Loucy (cell line): ENCODE measurements around the gene MBD3L2B.

Source experiments
- H2AFZ ChIP-seq: fragments of 200-600 bp; sonication (generic); 2 replicates; pipeline ENCODE4 v1.6.0; 2016; ENCODE audit warnings: antibody characterized with exemption, mild to moderate bottlenecking, low read length, moderate library complexity
- H3F3A ChIP-seq: fragments of 200-600 bp; 2 replicates; pipeline ENCODE4 v1.6.0; 2016; ENCODE audit warnings: antibody characterized with exemption, low read depth, mild to moderate bottlenecking
- H3K27me3 ChIP-seq: fragments of 200-600 bp; sonication (generic); 2 replicates; pipeline ENCODE4 v1.6.1; 2014; ENCODE audit warnings: low read length, mild to moderate bottlenecking; ENCODE audit not compliant: insufficient read depth, poor library complexity, severe bottlenecking
- H3K36me3 ChIP-seq: fragments of 200-600 bp; sonication (generic); 2 replicates; pipeline ENCODE4 v1.6.1; 2016; ENCODE audit warnings: low read length; ENCODE audit not compliant: insufficient read depth
- H3K4me1 ChIP-seq: fragments of 200-600 bp; sonication (generic); 2 replicates; pipeline ENCODE4 v1.5.1; 2014; ENCODE audit warnings: low read length, mild to moderate bottlenecking; ENCODE audit not compliant: insufficient read depth, poor library complexity, severe bottlenecking
- H3K4me2 ChIP-seq: fragments of 200-600 bp; sonication (generic); 2 replicates; pipeline ENCODE4 v1.6.0; 2014; ENCODE audit warnings: antibody characterized with exemption, low read length, low read depth, mild to moderate bottlenecking; ENCODE audit not compliant: poor library complexity, severe bottlenecking
- H3K4me3 ChIP-seq: fragments of 200-600 bp; sonication (generic); 2 replicates; pipeline ENCODE4 v1.5.1; 2014; ENCODE audit warnings: low read length, mild to moderate bottlenecking, mixed read lengths; ENCODE audit not compliant: poor library complexity, severe bottlenecking
- H3K79me2 ChIP-seq: fragments of 200-600 bp; sonication (generic); 2 replicates; pipeline ENCODE4 v1.6.1; 2014; ENCODE audit warnings: low read length; ENCODE audit not compliant: insufficient read depth
- H3K9ac ChIP-seq: fragments of 200-600 bp; sonication (generic); 2 replicates; pipeline ENCODE4 v1.6.0; 2014; ENCODE audit warnings: mild to moderate bottlenecking, low read depth, low read length, moderate library complexity; ENCODE audit not compliant: poor library complexity, severe bottlenecking
- H3K9me2 ChIP-seq: fragments of 200-600 bp; sonication (generic); replicated peaks from 2 replicates; pipeline ENCODE4 v1.6.1; 2016; ENCODE audit warnings: low read depth, low read length, mixed read lengths
- H3K9me3 ChIP-seq: fragments of 200-600 bp; sonication (generic); 2 replicates; pipeline ENCODE4 v1.6.1; 2014; ENCODE audit warnings: mild to moderate bottlenecking, antibody characterized with exemption, low read length, low read depth; ENCODE audit not compliant: insufficient read depth
- H4K20me1 ChIP-seq: fragments of 200-600 bp; sonication (generic); 2 replicates; pipeline ENCODE4 v1.6.0; 2014; ENCODE audit warnings: antibody characterized with exemption, low read length, mild to moderate bottlenecking; ENCODE audit not compliant: insufficient read depth, poor library complexity, severe bottlenecking
- EZH2phosphoT487 ChIP-seq: fragments of 200-600 bp; IDR thresholded peaks from 2 replicates; pipeline ENCODE4 v1.6.1; 2018; ENCODE audit warnings: antibody characterized with exemption, mild to moderate bottlenecking, moderate library complexity, borderline replicate concordance
- TF ChIP-seq, protein P1 (sequence below): fragments of 200-600 bp; sonication (generic); conservative IDR thresholded peaks from 2 replicates; pipeline ENCODE4 v1.5.1; 2014; ENCODE audit warnings: mild to moderate bottlenecking, antibody characterized with exemption, low read length

Gene MBD3L2B

DNA sequence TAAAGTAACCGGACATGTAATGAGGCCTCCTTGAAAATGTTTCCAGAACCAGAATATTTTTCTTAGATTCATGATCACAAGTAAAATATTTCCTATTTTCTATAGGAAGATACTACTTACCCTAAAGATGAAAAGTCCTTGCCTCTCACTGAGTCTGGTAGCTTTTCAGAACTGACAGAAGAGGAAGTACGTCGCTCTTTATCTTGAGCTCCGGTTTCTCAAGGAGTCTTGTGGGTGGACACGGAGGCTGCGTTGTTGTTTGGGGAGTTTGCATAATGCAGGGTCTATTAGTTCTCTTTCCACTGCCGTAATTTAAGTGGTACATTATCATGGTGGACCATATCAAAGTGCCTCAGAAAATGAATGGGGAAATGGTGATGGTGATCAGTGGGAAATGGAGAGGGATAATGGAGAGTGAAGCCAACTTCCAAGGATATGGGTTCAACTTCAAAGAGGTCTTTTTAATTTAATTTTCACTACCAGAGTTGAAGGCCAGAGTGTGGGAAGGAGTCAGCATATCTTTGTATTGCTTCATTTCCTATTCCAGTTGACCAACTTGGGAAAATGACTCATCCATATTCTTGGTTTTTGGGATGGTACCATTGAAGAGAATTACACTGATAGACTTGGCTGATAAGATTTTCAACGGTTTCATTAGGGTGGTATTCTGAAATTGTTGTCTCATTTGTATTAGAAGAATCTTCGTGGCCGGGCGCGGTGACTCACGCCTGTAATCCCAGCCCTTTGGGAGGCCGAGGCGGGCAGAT is 23.4 kb downstream of the MBD3L2B start:
- Histone ChIP-seq H3K36me3 (no peaks in the 10 kb centered on the region), H3K9ac (no peak overlapping the region), H3F3A (no peaks in the 10 kb centered on the region), H3K4me1 (no peaks in the 10 kb centered on the region), H3K4me3 (no peak overlapping the region), H3K9me3 (no peaks in the 10 kb centered on the region), H3K79me2 (no peaks in the 10 kb centered on the region), H3K4me2 (no peak overlapping the region), H3K9me2 (no peaks in the 10 kb centered on the region), H4K20me1 (no peaks in the 10 kb centered on the region), H3K27me3 (no peaks in the 10 kb centered on the region), H2AFZ (no peak overlapping the region)
- TF ChIP-seq EZH2phosphoT487 = no peak
- TF ChIP-seq, protein P1, sequence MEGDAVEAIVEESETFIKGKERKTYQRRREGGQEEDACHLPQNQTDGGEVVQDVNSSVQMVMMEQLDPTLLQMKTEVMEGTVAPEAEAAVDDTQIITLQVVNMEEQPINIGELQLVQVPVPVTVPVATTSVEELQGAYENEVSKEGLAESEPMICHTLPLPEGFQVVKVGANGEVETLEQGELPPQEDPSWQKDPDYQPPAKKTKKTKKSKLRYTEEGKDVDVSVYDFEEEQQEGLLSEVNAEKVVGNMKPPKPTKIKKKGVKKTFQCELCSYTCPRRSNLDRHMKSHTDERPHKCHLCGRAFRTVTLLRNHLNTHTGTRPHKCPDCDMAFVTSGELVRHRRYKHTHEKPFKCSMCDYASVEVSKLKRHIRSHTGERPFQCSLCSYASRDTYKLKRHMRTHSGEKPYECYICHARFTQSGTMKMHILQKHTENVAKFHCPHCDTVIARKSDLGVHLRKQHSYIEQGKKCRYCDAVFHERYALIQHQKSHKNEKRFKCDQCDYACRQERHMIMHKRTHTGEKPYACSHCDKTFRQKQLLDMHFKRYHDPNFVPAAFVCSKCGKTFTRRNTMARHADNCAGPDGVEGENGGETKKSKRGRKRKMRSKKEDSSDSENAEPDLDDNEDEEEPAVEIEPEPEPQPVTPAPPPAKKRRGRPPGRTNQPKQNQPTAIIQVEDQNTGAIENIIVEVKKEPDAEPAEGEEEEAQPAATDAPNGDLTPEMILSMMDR = no peak

DNA sequence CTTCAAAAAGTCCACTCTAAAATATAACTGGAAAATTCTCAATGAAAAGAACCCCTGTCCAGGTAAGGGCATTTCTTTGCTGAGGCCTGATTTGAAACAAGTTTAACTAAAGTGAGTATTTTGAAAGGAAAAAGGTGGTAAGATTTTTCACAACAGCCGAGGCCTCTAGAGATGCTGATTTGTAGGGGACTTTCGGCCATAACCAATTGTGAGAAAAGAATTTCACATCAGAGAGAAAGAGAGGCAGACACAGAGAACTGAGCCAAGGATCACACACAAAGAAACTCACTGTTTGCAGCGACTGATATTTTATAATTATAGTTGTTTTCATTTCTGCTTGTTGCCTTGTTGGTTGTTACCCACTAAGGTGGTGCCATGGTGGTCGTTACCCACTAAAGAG is 24.4 kb downstream of the MBD3L2B start:
- Histone ChIP-seq H3K4me1 (no peaks in the 10 kb centered on the region), H3F3A (no peaks in the 10 kb centered on the region), H3K4me3 (no peak overlapping the region), H3K9me3 (no peaks in the 10 kb centered on the region), H3K9ac (no peak overlapping the region), H3K79me2 (no peaks in the 10 kb centered on the region), H3K36me3 (no peaks in the 10 kb centered on the region), H4K20me1 (no peaks in the 10 kb centered on the region), H2AFZ (no peak overlapping the region), H3K9me2 (no peaks in the 10 kb centered on the region), H3K27me3 (no peaks in the 10 kb centered on the region), H3K4me2 (no peak overlapping the region)
- TF ChIP-seq, protein P1 = no peak
- no peak for TF ChIP-seq EZH2phosphoT487

DNA sequence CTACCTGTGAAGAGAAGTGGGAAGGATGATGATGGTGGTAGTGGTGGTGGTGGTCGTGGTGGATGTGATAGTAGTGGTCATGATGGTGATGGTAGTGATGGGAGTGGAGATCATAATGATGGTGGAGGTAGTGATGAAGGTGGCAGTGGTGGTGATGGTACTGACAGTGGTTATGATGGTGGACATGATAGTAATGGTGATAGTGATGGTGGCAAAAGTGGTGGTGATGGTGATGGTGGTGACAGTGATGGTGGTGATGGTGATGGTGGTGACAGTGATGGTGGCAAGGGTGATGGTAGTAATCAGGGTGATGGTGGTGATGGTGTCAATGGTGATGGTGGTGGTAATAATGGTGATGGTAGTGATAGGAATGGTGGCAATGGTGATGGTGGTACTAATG is 26.2 kb downstream of the MBD3L2B start:
- H3K36me3 ChIP-seq = no peaks in the 10 kb centered on the region
- no peak overlapping the region for H3K4me3 ChIP-seq
- H3K9me2 ChIP-seq = no peaks in the 10 kb centered on the region
- no peaks in the 10 kb centered on the region for H3K27me3 ChIP-seq
- no peaks in the 10 kb centered on the region for H3F3A ChIP-seq
- H3K4me2 ChIP-seq = no peak overlapping the region
- no peaks in the 10 kb centered on the region for H3K9me3 ChIP-seq
- no peak overlapping the region for H3K9ac ChIP-seq
- H3K79me2 ChIP-seq = no peaks in the 10 kb centered on the region
- H2AFZ ChIP-seq = no peak overlapping the region
- H4K20me1 ChIP-seq = no peaks in the 10 kb centered on the region
- H3K4me1 ChIP-seq = no peaks in the 10 kb centered on the region
- TF ChIP-seq, protein P1 = no peak
- TF ChIP-seq EZH2phosphoT487 = no peak
